Left hindlimb (tissue), 1 donor: ENCODE results near the gene ANGPTL5.
"Not testable (repeated sequence)": the region's sequence is repeated elsewhere in the genome, so short reads cannot be mapped to it uniquely, and the experiment has no call there.

Experiments
- DNase-seq: peaks from one replicate; pipeline ENCODE4 v3.0.0-alpha.2; 2018

The ANGPTL5 gene

GRCh38 chr11:101881586-101881985 lies 34.7 kb downstream of the ANGPTL5 start:
- no peak for DNase-seq

GRCh38 chr11:101880222-101880621 lies 36.1 kb downstream of the ANGPTL5 start:
- no peak for DNase-seq

- DNase-seq: no peak
Measured at GRCh38 chr11:101872171-101872882, 44.0 kb downstream of the ANGPTL5 start.

- DNase-seq: no peak
Measured at GRCh38 chr11:101870510-101870909, 45.8 kb downstream of the ANGPTL5 start.

- no peak for DNase-seq
Measured at GRCh38 chr11:101867951-101868350, 48.4 kb downstream of the ANGPTL5 start.

- no peak for DNase-seq
Measured at GRCh38 chr11:101866619-101867491, 49.5 kb downstream of the ANGPTL5 start.

GRCh38 chr11:101864098-101864497 lies 52.2 kb downstream of the ANGPTL5 start:
- no peak for DNase-seq

GRCh38 chr11:101863361-101863760 lies 53.0 kb downstream of the ANGPTL5 start:
- no peak for DNase-seq

- DNase-seq: no peak
Measured at GRCh38 chr11:101862391-101863233, 53.7 kb downstream of the ANGPTL5 start.

GRCh38 chr11:101860696-101861427 lies 55.5 kb downstream of the ANGPTL5 start:
- peak; percentile 38 for DNase-seq

- not testable (repeated sequence) for DNase-seq
Measured at GRCh38 chr11:101852260-101852659, 64.1 kb downstream of the ANGPTL5 start.

GRCh38 chr11:101848262-101848661 lies 68.1 kb downstream of the ANGPTL5 start:
- no peak for DNase-seq

GRCh38 chr11:101844608-101845007 lies 71.7 kb downstream of the ANGPTL5 start:
- DNase-seq: no peak

- DNase-seq: no peak
Measured at GRCh38 chr11:101840704-101841103, 75.6 kb downstream of the ANGPTL5 start.
